IMR-90 (cell line): Measurements from ENCODE around the gene RAB6A.

Experiments used
- BHLHE40 ChIP-seq: fragments of 150-350 bp; IDR thresholded peaks from 2 replicates; pipeline ENCODE4 v1.6.1; 2016; ENCODE audit warnings: mild to moderate bottlenecking, low read depth, low read length
- CEBPB ChIP-seq: IDR thresholded peaks from 2 replicates; pipeline ENCODE4 v1.6.1; 2012; ENCODE audit warnings: low read depth, low read length, improper control_type of control experiment
- FOS ChIP-seq: fragments of 150-350 bp; IDR thresholded peaks from 2 replicates; pipeline ENCODE4 v1.6.1; 2016; ENCODE audit warnings: low read depth, low read length
- MAFK ChIP-seq: IDR thresholded peaks from 2 replicates; pipeline ENCODE4 v1.6.1; 2012; ENCODE audit warnings: low read depth, low read length, improper control_type of control experiment
- MAZ ChIP-seq: IDR thresholded peaks from 2 replicates; pipeline ENCODE4 v1.6.1; 2012; ENCODE audit warnings: low read depth, mild to moderate bottlenecking, low read length, improper control_type of control experiment, moderate library complexity, borderline replicate concordance
- POLR2A ChIP-seq: IDR thresholded peaks from 2 replicates; pipeline ENCODE4 v1.6.1; 2012; ENCODE audit warnings: mild to moderate bottlenecking, low read depth, low read length
- RAD21 ChIP-seq: IDR thresholded peaks from 2 replicates; pipeline ENCODE4 v1.6.1; 2012; ENCODE audit warnings: low read length, improper control_type of control experiment
- RCOR1 ChIP-seq: IDR thresholded peaks from 2 replicates; pipeline ENCODE4 v1.6.1; 2012; ENCODE audit warnings: mild to moderate bottlenecking, low read length, improper control_type of control experiment; ENCODE audit not compliant: insufficient replicate concordance
- RFX5 ChIP-seq: IDR thresholded peaks from 2 replicates; pipeline ENCODE4 v1.8.0; 2012; ENCODE audit warnings: low read depth, mild to moderate bottlenecking, low read length, moderate library complexity
- SMC3 ChIP-seq: fragments of 150-350 bp; IDR thresholded peaks from 2 replicates; pipeline ENCODE4 v1.6.1; 2016; ENCODE audit warnings: low read depth, mild to moderate bottlenecking, antibody characterized with exemption, low read length, moderate library complexity
- TF ChIP-seq, protein P1 (sequence below): conservative IDR thresholded peaks from 2 replicates; pipeline ENCODE4 v1.5.1; 2012; ENCODE audit warnings: mild to moderate bottlenecking, low read depth, low read length, improper control_type of control experiment
- TF ChIP-seq, protein P2 (sequence below): fragments of 150-350 bp; IDR thresholded peaks from 2 replicates; pipeline ENCODE4 v1.6.1; 2016; ENCODE audit warnings: low read depth, mild to moderate bottlenecking, low read length, moderate library complexity, borderline replicate concordance
- TF ChIP-seq, protein P3 (sequence below): fragments of 150-350 bp; IDR thresholded peaks from 2 replicates; pipeline ENCODE4 v1.6.1; 2017; ENCODE audit warnings: mild to moderate bottlenecking, antibody characterized with exemption, low read length, low read depth

DNA sequence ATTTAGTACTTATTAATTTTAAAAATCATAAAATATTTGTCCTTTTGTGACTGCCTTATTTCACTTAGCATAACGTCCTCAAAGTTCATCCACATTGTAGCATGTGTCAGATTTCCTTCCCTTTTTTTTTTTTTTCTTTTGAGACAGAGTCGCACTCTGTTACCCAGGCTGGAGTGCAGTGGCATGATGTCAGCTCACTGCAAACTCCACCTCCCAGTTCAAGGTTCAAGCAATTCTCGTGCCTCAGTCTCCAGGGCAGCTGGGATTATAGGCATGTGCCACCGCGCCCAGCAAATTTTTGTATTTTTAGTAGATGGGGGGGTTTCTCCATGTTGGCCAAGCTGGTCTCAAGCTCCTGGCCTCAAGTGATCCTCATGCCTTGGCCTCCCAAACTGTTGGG, 10.6 kb downstream of the RAB6A start:
- TF ChIP-seq, protein P1, sequence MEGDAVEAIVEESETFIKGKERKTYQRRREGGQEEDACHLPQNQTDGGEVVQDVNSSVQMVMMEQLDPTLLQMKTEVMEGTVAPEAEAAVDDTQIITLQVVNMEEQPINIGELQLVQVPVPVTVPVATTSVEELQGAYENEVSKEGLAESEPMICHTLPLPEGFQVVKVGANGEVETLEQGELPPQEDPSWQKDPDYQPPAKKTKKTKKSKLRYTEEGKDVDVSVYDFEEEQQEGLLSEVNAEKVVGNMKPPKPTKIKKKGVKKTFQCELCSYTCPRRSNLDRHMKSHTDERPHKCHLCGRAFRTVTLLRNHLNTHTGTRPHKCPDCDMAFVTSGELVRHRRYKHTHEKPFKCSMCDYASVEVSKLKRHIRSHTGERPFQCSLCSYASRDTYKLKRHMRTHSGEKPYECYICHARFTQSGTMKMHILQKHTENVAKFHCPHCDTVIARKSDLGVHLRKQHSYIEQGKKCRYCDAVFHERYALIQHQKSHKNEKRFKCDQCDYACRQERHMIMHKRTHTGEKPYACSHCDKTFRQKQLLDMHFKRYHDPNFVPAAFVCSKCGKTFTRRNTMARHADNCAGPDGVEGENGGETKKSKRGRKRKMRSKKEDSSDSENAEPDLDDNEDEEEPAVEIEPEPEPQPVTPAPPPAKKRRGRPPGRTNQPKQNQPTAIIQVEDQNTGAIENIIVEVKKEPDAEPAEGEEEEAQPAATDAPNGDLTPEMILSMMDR = no peak
- TF ChIP-seq POLR2A (no peak), SMC3 (no peak), MAFK (no peak), BHLHE40 (no peak), RAD21 (no peak), FOS (no peak), RFX5 (no peak), RCOR1 (no peak), CEBPB (no peak), MAZ (no peak)
- TF ChIP-seq, protein P2, sequence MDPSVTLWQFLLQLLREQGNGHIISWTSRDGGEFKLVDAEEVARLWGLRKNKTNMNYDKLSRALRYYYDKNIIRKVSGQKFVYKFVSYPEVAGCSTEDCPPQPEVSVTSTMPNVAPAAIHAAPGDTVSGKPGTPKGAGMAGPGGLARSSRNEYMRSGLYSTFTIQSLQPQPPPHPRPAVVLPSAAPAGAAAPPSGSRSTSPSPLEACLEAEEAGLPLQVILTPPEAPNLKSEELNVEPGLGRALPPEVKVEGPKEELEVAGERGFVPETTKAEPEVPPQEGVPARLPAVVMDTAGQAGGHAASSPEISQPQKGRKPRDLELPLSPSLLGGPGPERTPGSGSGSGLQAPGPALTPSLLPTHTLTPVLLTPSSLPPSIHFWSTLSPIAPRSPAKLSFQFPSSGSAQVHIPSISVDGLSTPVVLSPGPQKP = no peak
- TF ChIP-seq, protein P3, sequence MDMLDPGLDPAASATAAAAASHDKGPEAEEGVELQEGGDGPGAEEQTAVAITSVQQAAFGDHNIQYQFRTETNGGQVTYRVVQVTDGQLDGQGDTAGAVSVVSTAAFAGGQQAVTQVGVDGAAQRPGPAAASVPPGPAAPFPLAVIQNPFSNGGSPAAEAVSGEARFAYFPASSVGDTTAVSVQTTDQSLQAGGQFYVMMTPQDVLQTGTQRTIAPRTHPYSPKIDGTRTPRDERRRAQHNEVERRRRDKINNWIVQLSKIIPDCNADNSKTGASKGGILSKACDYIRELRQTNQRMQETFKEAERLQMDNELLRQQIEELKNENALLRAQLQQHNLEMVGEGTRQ = no peak
